HK-2 (cell line): ENCODE measurements around the gene MBNL2.
"Not testable (repeated sequence)": the region's sequence is repeated elsewhere in the genome, so short reads cannot be mapped to it uniquely, and the experiment has no call there.

Source experiments
- DNase-seq: peaks from one replicate; pipeline ENCODE4 v3.0.0-alpha.2; 2018; ENCODE audit not compliant: unreplicated experiment

MBNL2 gene, protein sequence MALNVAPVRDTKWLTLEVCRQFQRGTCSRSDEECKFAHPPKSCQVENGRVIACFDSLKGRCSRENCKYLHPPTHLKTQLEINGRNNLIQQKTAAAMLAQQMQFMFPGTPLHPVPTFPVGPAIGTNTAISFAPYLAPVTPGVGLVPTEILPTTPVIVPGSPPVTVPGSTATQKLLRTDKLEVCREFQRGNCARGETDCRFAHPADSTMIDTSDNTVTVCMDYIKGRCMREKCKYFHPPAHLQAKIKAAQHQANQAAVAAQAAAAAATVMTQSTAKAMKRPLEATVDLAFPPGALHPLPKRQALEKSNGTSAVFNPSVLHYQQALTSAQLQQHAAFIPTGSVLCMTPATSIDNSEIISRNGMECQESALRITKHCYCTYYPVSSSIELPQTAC

DNA sequence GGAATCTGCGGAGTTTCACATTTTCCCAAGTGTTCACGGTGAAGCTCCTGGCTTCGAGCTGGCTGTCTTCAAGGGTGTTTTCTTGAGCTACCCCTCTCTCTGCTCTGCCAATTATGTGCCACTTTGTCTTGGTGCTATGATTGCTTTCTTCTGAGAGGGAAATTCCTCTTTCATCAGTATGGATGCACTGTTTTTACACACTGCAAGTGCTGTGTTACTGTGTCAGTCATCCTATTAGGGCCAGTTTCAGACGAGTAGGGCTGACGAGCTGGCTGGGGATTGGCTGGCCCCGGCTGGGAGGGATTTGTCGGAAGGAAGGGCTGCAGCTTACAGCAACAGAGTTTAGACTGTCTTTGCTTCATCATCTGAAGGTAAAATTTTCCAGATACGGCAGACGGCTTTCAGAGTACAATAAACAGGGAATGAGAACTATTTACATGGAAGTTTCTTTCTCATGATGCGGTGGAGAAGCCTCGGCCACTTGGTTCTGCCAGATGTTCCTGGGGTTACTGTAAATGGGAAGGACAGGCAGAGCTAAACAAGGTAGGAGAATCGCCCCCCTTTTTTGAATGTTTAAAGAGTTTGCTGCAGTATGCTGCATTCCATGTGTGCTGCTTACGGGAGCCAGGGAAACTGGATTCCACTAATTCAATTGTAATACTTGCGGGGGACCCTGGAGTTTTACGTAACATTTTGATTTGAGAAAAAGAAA is at the start of gene MBNL2:
Gene MBNL2 (plus strand): TSS at position 345 of the 712 bp plus-strand sequence. CDS start 53,903 bp downstream, outside the sequence.
- DNase-seq: peak; percentile 76

DNA sequence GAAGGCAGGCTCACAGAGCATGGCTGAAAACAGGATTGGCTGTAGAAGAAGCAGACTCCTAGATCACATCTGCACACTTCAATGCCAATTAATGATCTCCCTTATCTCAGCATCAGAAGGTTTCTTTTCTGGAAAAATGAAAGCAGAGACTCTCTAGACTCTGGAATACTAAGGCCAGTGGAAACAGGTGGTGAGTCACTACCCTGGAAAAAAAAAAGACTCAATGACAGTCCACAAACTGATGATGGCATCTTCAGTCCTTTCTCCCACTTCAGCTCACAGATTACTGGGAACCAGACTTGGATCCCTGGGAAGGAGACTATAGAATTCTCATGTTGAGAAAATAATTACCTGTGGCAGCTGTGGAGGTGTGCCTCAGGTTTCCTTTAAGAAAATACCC is 47.5 kb upstream of the MBNL2 start:
- no peak for DNase-seq

DNA sequence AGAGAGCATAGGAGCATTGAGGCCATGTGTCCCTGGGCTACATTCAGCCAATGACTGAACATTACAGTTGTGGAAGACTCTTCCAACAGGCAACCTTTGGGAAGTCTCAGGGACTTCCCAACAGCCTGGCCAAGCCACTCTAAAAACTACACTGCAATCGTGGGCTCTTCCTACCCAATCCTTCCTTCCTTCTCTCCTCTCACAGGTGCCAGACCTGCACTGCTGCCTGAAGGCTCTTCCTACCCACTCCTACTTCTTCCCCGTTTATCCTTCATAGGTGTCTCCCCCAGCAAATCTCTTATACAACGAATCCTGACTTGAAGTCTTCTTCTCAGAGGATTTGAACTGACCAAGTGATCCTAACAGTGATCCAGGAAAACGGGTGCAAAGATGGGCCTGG is 47.1 kb upstream of the MBNL2 start:
- DNase-seq: no peak

DNA sequence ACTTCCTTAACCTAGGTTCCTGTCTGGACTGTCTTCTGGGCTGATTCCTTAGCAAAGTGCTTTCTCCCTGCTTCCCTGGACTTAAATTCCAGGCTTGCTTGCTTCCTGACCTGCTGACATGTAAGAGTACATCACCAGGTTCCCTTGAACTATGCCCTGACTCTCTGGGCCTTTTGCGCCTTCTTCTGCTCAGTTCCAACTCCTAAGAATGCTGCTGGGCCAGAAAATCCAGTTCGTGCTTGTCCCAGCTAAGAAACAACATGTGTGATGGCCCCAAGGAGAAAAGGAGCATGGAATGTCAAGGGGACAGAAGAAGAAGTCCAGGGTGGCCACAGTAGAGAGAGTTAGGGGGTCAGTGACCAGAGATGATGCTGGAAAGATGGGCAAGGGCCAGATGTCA is 42.6 kb upstream of the MBNL2 start:
- no peak for DNase-seq

DNA sequence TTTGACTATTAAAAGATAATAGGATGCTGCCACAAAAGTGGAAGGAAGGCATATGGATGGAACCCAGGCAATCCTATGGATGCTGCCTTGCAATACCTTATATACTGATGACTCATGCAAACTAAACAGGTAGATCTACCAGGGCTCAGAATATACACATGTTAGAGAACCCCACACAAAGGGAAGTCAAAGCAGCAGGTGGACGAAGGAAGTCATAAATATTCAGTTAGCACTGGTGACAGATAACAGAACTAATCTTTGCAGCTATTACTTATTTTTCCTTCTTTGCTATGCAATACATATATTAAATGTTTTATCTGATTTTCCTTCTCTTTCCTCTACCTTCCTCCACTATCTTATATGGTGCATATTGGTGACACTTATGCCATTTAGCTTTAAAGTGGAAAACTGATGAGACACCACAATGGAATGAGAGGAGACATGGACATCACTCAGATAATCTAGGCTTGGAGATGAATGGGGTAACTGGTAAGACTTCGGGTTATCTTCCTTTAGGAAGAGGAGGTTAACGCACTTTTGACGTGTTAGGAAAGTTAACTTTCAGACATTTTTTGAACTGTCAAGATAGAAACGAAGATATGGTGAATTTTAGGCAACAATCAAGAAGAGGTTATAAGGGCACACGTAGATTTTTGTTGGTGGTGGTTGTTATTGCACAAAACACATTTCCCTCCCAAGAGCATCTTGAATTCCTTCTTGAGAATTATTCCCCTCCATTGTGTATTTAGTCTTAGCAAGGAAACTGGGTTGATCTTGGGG is 39.8 kb upstream of the MBNL2 start:
- DNase-seq: no peak

DNA sequence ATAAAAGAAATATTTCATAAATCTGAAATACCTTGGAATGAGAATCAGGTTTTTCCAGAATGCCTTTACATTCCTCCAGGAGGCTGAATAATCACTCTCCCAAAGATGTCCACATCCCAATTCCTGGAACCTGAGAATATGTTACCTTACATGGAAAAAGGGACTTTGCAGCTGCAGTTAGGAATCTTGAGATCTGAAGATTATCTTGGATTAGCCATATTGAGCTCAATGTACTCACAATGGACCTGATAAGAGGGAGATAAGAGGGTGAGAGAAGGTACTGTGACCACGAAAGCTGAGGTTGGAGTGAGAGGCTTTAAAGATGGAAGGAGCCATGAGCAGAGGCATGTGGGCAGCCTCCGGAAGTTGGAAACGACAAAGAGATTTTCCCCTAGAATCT is 36.8 kb upstream of the MBNL2 start:
- DNase-seq: no peak

DNA sequence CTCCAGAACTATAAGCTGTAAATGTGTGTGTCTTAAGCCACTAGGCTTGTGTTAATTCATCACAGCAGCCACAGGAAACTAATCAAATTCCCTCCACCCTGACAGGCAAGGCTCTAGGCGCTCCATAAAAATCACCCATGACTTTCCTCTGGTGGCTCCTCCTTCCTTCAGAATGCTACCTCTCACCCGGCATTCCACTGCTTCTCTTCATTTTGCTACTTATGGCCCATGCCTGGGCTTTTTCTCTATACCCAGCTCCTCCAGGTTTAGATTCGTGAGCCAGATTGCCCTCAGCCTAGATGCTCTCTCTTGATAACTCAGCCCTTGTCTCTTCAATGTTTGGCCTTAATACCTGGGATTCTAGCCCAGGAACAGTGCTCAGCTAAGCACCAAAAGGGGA is 36.4 kb upstream of the MBNL2 start:
- DNase-seq: no peak

DNA sequence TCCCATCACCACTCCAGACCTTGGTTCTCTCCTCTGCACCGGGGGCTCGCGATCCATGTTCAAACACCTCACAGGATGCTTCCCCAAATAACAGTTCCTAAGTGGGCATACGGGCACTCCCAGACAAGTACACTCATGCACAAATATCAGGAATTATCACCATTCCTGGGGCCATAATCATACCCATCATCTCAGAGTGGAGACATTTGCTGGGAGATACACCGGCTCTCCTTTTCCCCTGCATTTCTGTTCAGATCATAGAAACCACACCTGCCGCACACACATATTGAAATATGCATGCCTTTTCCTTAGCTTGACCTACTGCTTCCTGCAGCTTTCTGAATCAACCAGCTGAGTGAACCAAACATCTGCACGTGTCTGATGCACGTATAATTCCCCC is 33.9 kb upstream of the MBNL2 start:
- no peak for DNase-seq

DNA sequence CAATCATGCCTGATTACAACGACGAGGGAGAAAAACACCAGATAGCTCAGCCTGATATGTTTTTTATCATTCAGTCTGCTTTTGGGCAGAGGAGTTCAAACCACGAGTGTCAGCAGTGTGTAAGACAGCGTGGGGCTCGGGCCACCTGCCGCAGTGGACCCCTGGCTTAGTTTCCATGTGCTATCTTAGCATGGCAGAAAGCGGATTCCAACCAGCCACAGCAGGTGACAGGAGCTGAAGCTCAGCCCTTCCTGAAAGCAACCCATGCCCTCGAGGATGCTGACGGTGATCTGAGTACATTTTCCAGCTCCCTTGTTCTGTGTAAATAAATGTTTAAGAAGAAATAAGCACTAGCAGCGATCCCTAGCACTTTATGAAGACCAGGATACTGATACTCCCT is 32.2 kb upstream of the MBNL2 start:
- DNase-seq: no peak

DNA sequence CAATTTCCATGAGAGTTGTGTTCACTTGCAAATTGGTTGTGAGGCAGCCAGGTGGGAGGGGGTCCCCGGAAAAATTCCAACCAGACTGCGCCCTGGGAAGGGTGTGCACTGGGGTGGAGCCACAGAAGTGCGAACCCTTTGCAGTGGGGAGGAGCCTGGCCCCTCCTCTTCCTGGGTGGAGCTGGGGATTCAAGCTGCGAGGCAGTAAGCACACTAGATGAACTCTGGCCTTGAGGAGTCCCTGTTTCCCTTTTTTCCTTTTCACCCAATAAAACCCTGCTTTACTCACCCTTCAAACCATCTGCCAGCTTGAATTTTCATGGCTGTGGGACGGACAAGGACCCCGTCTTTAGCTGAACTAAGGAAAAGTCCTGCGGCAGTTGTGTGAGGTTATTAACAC is 31.0 kb upstream of the MBNL2 start:
- no peak for DNase-seq

DNA sequence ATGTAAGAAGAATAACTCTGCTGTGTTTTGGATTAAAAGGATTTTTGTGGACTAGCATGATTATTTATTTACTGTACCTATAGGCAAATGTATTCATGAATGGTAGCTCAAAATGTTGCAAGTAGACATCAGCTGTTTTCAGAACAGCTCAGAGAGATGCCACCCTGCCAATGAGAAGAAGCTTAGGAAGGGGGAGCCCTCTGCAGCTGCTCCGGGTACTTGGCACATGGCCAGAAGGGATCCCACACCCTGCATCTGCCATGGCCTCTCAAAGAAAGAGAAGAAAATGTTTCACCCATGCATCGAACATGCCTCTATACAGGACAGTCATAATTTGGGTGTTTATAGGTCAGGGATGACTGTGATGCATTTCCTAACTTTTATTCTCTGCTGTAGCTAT is 30.5 kb upstream of the MBNL2 start:
- no peak for DNase-seq

DNA sequence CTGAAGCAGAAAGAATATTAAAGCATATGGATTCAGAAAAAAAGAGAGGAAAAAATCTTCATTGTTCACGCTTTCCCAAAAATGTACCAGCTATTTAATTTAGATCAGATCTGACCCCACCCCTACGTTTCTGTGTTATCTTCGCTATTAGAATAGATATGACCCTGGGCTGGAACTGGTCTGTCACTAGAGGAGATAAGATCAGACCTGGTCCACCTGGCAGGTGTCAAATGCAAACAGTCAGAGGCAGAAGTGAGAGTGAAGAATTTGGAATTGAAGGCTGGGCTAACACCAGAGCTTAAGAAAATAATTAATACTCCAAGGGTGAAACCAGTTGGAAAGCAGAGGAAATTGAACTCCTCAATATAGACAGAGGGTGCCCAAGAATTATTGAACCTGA is 30.0 kb upstream of the MBNL2 start:
- DNase-seq: no peak

DNA sequence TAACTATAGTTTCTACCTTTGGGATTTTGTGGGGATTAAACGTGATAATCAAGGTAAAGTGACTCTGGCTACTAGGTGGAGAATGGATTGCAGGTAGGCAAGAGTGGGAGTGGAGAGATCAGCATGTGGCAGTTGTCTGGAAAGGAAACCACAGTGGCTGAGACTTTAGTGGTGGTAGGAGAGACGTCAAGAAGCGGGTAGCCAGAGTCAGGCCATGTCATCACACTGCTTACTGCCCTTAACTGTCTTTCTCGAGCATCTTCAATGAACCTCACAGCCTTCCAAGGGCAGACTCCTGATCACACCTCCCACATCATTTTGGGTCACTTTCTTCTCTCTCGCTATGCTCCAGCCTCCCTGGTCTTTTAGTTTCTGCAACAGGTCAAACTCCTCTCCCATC is 28.6 kb upstream of the MBNL2 start:
- no peak for DNase-seq

DNA sequence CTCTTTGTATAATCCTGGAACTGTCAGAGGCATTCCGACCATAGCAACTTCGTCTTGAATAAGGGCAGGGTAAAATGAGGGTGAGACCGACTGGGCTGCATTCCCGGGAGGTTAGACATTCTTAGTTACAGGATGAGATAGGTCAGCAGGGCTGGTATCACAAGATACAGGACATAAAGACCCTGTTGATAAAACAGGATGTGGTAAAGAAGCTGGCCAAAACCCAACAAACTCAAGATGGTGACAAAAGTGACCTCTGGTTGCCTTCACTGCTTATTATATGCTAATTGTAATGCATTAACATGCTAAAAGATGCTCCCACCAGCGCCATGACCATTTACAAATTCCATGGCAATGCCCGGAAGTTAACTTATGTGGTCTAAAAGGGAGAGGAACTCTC is 27.7 kb upstream of the MBNL2 start:
- peak; percentile 25 for DNase-seq

DNA sequence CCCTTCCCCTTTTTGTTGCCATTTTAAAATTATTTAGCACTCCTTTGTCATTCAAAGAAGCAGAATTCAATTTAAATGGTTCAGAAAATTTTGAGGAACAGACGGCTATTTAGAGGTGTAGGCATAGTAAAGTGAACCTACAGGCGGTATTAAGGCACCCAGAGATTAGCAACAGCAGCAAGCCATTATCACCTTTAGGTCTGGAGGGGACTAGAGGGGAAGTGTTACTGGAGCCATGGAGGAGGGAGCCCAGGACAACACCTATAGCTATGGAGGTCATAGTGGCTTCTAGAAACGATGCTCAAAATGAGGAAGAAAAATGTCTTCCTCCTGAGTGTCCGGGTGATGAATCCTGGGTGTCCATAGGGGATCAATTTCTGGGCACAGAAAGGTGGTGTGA is 25.8 kb upstream of the MBNL2 start:
- DNase-seq: no peak

DNA sequence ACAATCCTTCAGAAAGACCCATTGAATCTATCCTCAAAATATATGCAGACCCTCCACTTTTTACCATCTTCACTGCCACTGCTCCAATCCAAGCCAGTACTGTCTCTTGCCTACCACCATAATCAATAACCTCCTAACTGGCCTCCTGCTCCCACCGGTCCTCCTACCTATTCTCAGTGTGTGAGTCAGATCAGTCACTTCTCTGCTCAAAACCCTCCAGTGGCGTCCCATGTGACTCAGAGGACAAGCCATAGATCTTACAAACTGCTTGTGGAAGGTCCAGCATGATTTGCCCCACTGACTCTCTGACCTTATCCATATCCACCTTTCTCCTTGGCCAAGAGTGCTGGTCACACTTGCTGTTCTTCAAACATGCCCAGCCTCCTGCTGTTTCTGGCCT is 23.4 kb upstream of the MBNL2 start:
- DNase-seq: no peak

DNA sequence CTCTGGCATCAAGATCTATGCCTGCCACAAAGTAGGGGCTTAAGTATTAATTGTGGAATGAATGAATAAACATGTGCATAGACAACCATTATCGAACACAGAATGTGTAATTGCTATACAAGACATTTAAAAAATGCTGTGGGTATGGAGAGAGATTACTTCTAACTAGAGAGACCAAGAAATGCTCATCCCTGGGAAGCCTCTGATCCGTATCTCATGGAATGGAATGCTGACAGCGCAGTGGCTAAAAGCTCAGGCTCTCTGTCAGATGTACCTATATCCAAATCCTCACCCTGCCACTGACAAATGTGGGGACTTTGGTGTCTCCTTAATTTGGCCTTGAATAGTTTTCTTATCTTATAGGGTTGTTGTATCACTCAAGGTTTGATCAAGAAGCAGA is 22.7 kb upstream of the MBNL2 start:
- DNase-seq: no peak

DNA sequence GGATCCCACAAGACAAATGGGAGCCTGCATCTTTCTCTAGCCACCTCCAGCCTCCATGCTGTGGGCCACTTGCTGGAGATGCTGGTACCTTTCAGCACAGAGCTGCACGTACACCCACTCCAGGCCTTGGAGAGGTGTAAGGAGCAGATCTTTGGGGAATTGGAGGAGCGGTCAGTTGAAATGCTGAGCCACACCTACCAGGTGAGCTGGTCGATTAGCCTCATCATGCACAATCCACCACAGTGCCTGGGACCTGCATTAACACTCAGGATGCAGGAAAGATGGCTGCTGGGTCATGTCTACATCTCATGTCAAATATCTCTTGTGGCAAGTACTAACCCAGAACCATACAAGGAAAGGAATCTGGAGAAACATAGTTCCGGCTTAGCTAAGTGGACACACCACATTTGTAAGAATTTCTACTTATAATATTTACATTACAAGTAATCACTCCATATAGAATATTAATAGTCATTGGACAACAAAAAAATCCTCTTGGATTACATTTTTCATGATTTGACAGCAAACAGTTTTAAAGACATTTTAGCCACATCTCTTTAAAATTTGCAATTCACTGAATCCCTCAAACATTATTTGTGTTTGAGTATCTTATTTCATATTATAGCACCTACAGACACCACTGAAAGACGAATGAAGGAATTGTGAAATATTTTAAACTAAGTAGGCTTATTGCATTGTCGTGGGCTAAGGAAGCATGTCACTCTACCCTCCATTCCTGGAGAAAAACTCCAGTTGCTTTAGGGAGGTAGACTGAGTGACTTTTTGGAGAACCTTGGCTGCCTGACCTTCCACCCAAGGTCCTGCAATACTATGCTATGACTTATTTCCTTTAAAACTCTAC is 21.8 kb upstream of the MBNL2 start:
- DNase-seq: no peak

DNA sequence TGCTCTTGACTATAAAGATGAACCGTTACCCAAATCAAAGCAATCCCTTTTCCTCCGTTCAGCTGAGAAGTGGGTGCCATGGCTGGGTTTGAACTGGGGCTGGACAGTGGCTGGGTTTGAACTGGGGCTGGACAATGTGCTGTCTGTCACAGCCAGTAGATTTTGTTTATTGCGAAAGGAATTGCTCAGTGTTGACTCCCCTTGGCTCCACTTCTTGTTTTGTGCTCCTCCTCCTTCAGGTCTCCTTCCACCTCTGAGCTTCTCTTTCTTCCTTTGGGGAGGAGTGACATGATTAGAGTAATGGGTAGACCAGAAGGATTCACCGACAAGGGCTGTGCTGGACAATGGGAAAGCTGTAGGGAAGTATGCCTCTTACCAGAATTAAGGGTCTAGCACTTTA is 19.4 kb upstream of the MBNL2 start:
- DNase-seq: no peak

DNA sequence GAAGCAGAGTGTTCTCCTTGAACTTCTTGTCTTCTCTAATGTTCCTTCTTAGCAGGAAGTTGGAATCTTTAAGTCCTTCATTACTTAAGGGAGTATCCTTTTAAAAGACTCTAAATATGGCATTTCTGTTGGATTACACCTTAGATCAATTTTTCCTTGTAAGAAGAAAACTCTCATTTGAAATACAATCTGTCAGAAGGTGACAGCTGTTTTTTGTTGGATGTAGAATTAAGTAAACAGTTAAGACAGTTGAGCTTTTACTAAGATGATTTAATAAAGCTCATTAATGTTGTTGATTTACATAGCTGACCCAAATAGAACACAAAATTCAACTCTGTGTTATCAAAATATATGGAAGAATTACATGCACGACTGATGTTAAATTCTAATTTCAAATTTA is 16.7 kb upstream of the MBNL2 start:
- DNase-seq: no peak

DNA sequence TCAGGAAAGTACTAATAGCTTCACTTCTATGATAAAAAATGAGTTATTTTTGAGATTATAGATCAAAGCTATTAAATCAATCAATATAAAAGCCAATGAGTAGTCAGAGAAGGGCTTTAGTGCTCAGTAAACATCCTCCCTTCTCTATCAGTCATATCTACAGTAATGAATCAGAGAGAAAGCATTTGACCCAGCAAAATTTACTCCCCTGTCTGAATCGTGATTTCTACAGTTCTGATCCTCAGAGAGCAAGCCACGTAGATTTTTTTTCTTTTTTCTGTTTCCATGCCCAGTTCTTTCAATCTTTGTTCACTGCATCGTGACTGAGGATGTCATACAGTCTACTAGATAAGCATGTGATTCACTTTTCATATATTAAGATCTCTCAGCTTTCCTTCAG is 16.2 kb upstream of the MBNL2 start:
- no peak for DNase-seq

DNA sequence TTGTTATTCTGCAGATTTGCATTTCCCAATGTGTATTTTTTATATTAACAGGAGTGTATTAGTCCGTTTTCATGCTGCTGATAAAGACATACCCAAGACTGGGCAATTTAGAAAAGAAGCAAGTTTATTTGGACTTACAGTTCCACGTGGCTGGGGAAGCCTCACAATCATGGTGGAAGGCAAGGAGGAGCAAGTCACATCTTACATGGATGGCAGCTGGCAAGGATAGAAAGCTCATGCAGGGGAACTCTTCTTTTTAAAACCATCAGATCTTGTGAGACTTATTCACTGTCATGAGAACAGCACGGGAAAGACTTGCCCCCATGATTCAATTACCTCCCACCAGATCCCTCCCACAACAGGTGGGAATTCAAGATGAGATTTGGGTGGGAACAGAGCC is 14.9 kb upstream of the MBNL2 start:
- DNase-seq: not testable (repeated sequence)
